Measurements from ENCODE around the gene SLC25A43. TPM values are rescaled to one million over a fixed set of nuclear protein-coding genes. Genes with fewer than 3 reads are reported as not detected.
"Not testable (repeated sequence)": the region's sequence is repeated elsewhere in the genome, so short reads cannot be mapped to it uniquely, and the experiment has no call there.

SLC25A43 gene
- total and polyA plus RNA-seq, 9 of the 15 experiments (the other 6 are each of a cell fraction or from before 2014, with no cell fraction given), result 1.3 to 8.4 (median 4.0) TPM

DNA sequence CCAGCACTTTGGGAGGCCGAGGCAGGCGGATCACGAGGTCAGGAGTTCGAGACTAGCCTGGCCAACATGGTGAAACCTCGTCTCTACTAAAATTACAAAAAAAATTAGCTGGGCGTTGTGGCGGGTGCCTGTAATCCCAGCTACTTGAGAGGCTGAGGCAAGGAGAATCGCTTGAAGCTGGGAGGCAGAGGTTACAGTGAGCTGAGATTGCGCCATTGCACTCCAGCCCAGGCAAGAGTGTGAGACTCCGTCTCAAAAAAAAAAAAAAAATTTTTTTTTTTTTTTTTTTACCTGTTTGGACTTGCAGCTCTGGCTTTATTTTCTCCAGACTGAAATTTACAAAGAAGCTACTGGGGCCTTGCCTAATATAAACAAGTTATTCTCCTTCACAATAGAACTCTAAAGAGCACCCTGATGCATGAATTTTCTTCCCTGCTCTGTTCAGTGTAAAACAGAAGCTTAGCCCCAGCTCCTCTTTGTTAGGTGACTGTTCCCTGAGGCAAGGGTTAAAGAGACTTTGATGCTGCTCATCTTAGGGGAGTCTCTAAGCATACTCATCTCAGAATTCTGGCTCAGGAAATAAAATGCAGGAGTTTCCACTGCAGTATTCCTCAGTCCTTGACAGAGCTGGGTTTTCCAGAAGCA, 94.8 kb downstream of the SLC25A43 start:
- H3K79me2 ChIP-seq (ENCODE audit: control insufficient read depth, insufficient read depth, low read length); H3K9me1 ChIP-seq (ENCODE audit: control insufficient read depth, insufficient read depth, low read length); DNase-seq (ENCODE audit: extremely low read depth in 1 of 4, low spot score in 3 of 4); FAIRE-seq; H3K36me3 ChIP-seq (ENCODE audit: control insufficient read depth, insufficient read depth, low read length); H3K27me3 ChIP-seq (ENCODE audit: control insufficient read depth in 2 of 2, insufficient read depth in 2 of 2, low read length in 2 of 2); H3K4me1 ChIP-seq (replicated peaks in 1 of 2; ENCODE audit: control insufficient read depth in 2 of 2, insufficient read depth in 2 of 2, low read length in 2 of 2); CTCF ChIA-PET (ENCODE audit: low intra/inter-chr PET ratio); intact Hi-C loops (cut with micrococcal nuclease); H2AFZ ChIP-seq (ENCODE audit: low read depth, low read length); H3K4me2 ChIP-seq (ENCODE audit: insufficient read depth, low read length); in situ Hi-C loops (cut with MboI); H3K4me3 ChIP-seq; H3K9me3 ChIP-seq (replicated peaks; ENCODE audit: control insufficient read depth, insufficient read depth, low read depth, low read length); H3K27ac ChIP-seq (ENCODE audit: extremely low read depth, low read depth, low read length); BruUV-seq (replicated peaks); ATAC-seq; H4K20me1 ChIP-seq (replicated peaks; ENCODE audit: control insufficient read depth, insufficient read depth, low read length); H3K9ac ChIP-seq (ENCODE audit: insufficient read depth in 1 of 2, low read depth in 2 of 2, low read length in 2 of 2): not testable (repeated sequence)
- POLR2A ChIA-PET, result interaction anchor here (0.6 to 1.3 kb wide), 4 partner anchors 10 to 26 kb away, joined by 3 to 4 read pairs (median 3); partner anchors contain the start of gene SLC25A5
- 44% methylated on average over 8 of the region's 10 CpGs for WGBS (ENCODE audit: insufficient coverage, low coverage, missing lambda C conversion rate)

DNA sequence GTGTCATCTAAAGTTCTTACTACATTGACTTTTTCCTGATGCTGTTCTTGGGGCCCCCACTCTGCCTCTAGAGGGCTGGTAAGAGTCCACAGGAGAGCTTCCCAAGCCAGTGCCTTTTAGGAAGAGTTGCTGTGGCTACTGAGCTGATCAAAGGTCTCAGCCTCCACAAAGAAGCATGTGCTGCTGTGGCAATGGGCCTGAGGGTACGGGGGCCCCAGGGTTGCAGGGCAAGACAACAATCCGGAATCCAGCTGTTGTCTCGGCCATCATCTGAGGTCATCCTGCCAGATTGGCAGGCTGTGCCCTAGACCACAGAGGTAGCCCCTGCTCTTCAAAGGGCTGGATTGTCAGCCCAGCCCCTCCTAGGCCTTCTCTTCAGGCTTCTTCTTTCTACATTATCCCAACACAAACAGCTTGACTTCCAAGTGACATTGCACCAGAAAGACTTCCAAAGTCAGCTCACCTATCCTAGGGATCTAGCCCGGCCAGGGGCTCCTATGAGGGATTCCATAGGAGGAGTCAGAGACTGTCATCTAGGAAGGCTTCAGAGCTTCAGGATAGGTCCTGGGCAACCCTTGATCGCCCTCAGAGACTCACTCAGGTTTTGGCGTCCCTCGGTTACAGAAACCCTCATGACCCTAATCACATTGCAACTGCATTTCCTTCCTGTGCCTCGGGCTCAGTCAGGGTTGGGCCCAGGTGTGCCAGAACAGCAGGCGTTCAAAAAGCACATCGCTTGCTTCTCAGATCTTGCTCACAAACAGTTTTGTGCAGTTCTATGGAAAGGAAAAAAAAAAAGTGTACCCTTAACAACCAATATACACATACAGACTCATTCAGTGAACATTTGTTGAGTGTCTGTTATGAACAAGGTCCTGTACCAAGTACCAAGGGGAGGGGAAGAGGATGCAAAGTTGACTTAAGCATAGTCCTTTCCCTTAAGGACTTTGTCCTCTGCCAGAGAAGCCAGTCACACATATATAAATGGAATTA, 96.9 kb downstream of the SLC25A43 start:
- no peak overlapping the region for H2AFZ ChIP-seq (ENCODE audit: low read depth, low read length)
- H3K4me2 ChIP-seq (ENCODE audit: insufficient read depth, low read length), result no peak overlapping the region
- no peak overlapping the region for H3K4me3 ChIP-seq
- no peaks in the 10 kb centered on the region for H3K9me3 ChIP-seq (replicated peaks; ENCODE audit: control insufficient read depth, insufficient read depth, low read depth, low read length)
- intact Hi-C loops (cut with micrococcal nuclease), result no loop called here
- no peaks in the 10 kb centered on the region; a peak in 1 of 5 replicates for H3K27me3 ChIP-seq (ENCODE audit: control insufficient read depth in 2 of 2, insufficient read depth in 2 of 2, low read length in 2 of 2)
- H3K79me2 ChIP-seq (ENCODE audit: control insufficient read depth, insufficient read depth, low read length), result no peaks in the 10 kb centered on the region
- FAIRE-seq (no peak), DNase-seq (ENCODE audit: extremely low read depth in 1 of 4, low spot score in 3 of 4) (no peak), ATAC-seq (peak; percentile 44; the same call in 1 of the 3 replicates)
- in situ Hi-C loops (cut with MboI), result no loop called here
- TF ChIP-seq PKNOX1 (IDR thresholded peaks at IDR 0.05) (no peak), NR0B1 (IDR thresholded peaks at IDR 0.05; ENCODE audit: partially characterized antibody) (no peak), ZNF449 (CRISPR knock-in tag; IDR thresholded peaks at IDR 0.05) (no peak), CTCF (IDR thresholded peaks at IDR 0.05 in 2 of 3, conservative IDR thresholded peaks at IDR 0.05 in 1 of 3; ENCODE audit: insufficient read depth in 2 of 3, low read depth in 1 of 3, low read length in 3 of 3) (0 out of 6 replicates have a peak, but pooled peaks of 1 of the 3 experiments have one; percentile 10)
- 31% methylated on average over 10 of the region's 10 CpGs for WGBS (ENCODE audit: insufficient coverage, low coverage, missing lambda C conversion rate)
- no TSS peak for BruUV-seq (replicated peaks)
- no peaks in the 10 kb centered on the region for H3K9me1 ChIP-seq (ENCODE audit: control insufficient read depth, insufficient read depth, low read length)
- H4K20me1 ChIP-seq (replicated peaks; ENCODE audit: control insufficient read depth, insufficient read depth, low read length), result no peaks in the 10 kb centered on the region
- no peaks in the 10 kb centered on the region; a peak in 1 of 5 replicates for H3K4me1 ChIP-seq (replicated peaks in 1 of 2; ENCODE audit: control insufficient read depth in 2 of 2, insufficient read depth in 2 of 2, low read length in 2 of 2)
- CTCF ChIA-PET (ENCODE audit: low intra/inter-chr PET ratio), result no interaction called here
- no peaks in the 10 kb centered on the region for H3K36me3 ChIP-seq (ENCODE audit: control insufficient read depth, insufficient read depth, low read length)
- POLR2A ChIA-PET, result interaction anchor here (1.6 kb wide), 1 partner anchor 23 kb away, joined by 3 read pairs; no protein-coding TSS in a partner anchor
- H3K9ac ChIP-seq (ENCODE audit: insufficient read depth in 1 of 2, low read depth in 2 of 2, low read length in 2 of 2), result no peak overlapping the region; a peak in 1 of 4 replicates
- H3K27ac ChIP-seq (ENCODE audit: extremely low read depth, low read depth, low read length), result no peak overlapping the region
